ENCODE measurements around the gene LPCAT4.

GRCh38 chr15:34361278-34361677 lies 5.7 kb downstream of the LPCAT4 start:
- TF ChIP-seq CTCF (IDR thresholded peaks at IDR 0.05) (no peak), POLR2AphosphoS5 (IDR thresholded peaks at IDR 0.05) (no peak), POLR2A (IDR thresholded peaks at IDR 0.05; ENCODE audit: low read depth) (no peak)
